DOHH2 (cell line): ENCODE results near the gene KRTAP9-7.

Source experiments
- H3F3A ChIP-seq: fragments of 200-600 bp; sonication (generic), shearing (Covaris generic); 2 replicates; pipeline ENCODE4 v1.6.0; 2016; ENCODE audit warnings: antibody characterized with exemption, mild to moderate bottlenecking; ENCODE audit not compliant: control insufficient read depth, insufficient read depth
- H3K27ac ChIP-seq: fragments of 200-600 bp; sonication (generic); 2 replicates; pipeline ENCODE4 v1.5.1; 2014; ENCODE audit warnings: low read depth, mild to moderate bottlenecking, low read length, moderate library complexity
- H3K27me3 ChIP-seq: fragments of 200-600 bp; sonication (generic); 2 replicates; pipeline ENCODE4 v1.6.1; 2014; ENCODE audit warnings: mild to moderate bottlenecking, low read length, mixed read lengths; ENCODE audit not compliant: control insufficient read depth
- H3K36me3 ChIP-seq: fragments of 200-600 bp; sonication (generic); 2 replicates; pipeline ENCODE4 v1.6.1; 2014; ENCODE audit warnings: mild to moderate bottlenecking, low read length, moderate library complexity, mixed read lengths; ENCODE audit not compliant: control insufficient read depth
- H3K4me1 ChIP-seq: fragments of 200-600 bp; sonication (generic); 2 replicates; pipeline ENCODE4 v1.6.1; 2014; ENCODE audit warnings: mild to moderate bottlenecking, low read length, mixed read lengths; ENCODE audit not compliant: control insufficient read depth
- H3K4me2 ChIP-seq: fragments of 200-600 bp; sonication (generic); 2 replicates; pipeline ENCODE4 v1.6.0; 2014; ENCODE audit warnings: mild to moderate bottlenecking, low read length, moderate library complexity
- H3K4me3 ChIP-seq: fragments of 200-600 bp; sonication (generic); 2 replicates; pipeline ENCODE4 v1.5.1; 2014; ENCODE audit warnings: mild to moderate bottlenecking, low read length, mixed read lengths
- H3K79me2 ChIP-seq: fragments of 200-600 bp; sonication (generic); 2 replicates; pipeline ENCODE4 v1.6.1; 2014; ENCODE audit warnings: mild to moderate bottlenecking, low read length, mixed read lengths; ENCODE audit not compliant: control insufficient read depth
- H3K9me2 ChIP-seq: fragments of 200-600 bp; sonication (generic); replicated peaks from 2 replicates; pipeline ENCODE4 v1.6.1; 2014; ENCODE audit warnings: mild to moderate bottlenecking, low read length, mixed read lengths; ENCODE audit not compliant: control insufficient read depth
- H3K9me3 ChIP-seq: fragments of 200-600 bp; sonication (generic); 2 replicates; pipeline ENCODE4 v1.6.1; 2014; ENCODE audit warnings: antibody characterized with exemption, low read length, mixed read lengths; ENCODE audit not compliant: control insufficient read depth, insufficient read depth
- H4K20me1 ChIP-seq: fragments of 200-600 bp; sonication (generic); 2 replicates; pipeline ENCODE4 v1.6.0; 2014; ENCODE audit warnings: low read depth, mild to moderate bottlenecking, antibody characterized with exemption, low read length, moderate library complexity; ENCODE audit not compliant: control insufficient read depth, insufficient read depth
- EZH2phosphoT487 ChIP-seq: fragments of 200-600 bp; sonication (generic); IDR thresholded peaks from 2 replicates; pipeline ENCODE4 v1.6.1; 2017; ENCODE audit warnings: borderline replicate concordance, mild to moderate bottlenecking, antibody characterized with exemption, low read length, moderate library complexity, mixed read lengths
- TF ChIP-seq, protein P1 (sequence below): fragments of 200-600 bp; sonication (generic); IDR thresholded peaks from one replicate; pipeline ENCODE4 v1.5.1; 2014; ENCODE audit warnings: antibody characterized with exemption, mild to moderate bottlenecking, low read depth, low read length; ENCODE audit not compliant: poor library complexity, severe bottlenecking

Gene KRTAP9-7

GRCh38 chr17:41301916-41302901 lies 26.7 kb downstream of the KRTAP9-7 start, which contains the start of gene KRTAP29-1:
TSS of gene KRTAP29-1 (minus strand) at chr17:41302851. CDS start at chr17:41302851, 0 bp downstream.
- H3K4me1 ChIP-seq: peaks cover 39% of the 10 kb centered on the region
- H3K27me3 ChIP-seq: no peaks in the 10 kb centered on the region
- H3K36me3 ChIP-seq: no peaks in the 10 kb centered on the region
- TF ChIP-seq, protein P1, sequence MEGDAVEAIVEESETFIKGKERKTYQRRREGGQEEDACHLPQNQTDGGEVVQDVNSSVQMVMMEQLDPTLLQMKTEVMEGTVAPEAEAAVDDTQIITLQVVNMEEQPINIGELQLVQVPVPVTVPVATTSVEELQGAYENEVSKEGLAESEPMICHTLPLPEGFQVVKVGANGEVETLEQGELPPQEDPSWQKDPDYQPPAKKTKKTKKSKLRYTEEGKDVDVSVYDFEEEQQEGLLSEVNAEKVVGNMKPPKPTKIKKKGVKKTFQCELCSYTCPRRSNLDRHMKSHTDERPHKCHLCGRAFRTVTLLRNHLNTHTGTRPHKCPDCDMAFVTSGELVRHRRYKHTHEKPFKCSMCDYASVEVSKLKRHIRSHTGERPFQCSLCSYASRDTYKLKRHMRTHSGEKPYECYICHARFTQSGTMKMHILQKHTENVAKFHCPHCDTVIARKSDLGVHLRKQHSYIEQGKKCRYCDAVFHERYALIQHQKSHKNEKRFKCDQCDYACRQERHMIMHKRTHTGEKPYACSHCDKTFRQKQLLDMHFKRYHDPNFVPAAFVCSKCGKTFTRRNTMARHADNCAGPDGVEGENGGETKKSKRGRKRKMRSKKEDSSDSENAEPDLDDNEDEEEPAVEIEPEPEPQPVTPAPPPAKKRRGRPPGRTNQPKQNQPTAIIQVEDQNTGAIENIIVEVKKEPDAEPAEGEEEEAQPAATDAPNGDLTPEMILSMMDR: no peak
- TF ChIP-seq EZH2phosphoT487: no peak
- H3K4me2 ChIP-seq: peak within 1 kb of the TSS; percentile 20; the same call in 1 of the 2 replicates
- H3K9me2 ChIP-seq: no peaks in the 10 kb centered on the region
- no peaks in the 10 kb centered on the region for H3K9me3 ChIP-seq
- no peaks in the 10 kb centered on the region for H4K20me1 ChIP-seq
- H3K4me3 ChIP-seq: no peak within 1 kb of the TSS
- H3K79me2 ChIP-seq: no peaks in the 10 kb centered on the region
- H3K27ac ChIP-seq: no peak within 1 kb of the TSS
- H3F3A ChIP-seq: no peaks in the 10 kb centered on the region

DNA sequence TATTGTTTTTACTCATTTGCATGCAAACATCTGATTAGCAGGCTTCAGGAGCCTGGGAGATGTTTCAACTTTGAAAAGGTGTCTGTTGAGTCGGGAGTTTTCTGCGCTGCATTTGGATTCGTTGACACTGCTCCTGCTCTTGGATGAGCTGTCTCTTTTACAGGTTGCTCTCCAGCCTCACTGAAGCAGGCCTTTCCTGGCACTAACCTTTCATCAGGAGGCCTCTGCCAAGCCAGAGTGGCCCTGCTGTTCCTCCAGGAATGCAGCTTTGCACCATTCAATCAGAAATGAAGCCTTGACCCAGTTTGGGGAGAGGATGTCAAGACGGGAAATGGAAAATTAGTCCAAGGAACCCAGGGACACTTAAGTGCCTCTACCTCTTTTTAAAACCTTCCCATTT lies 27.5 kb downstream of the KRTAP9-7 start:
- H3K4me2 ChIP-seq: no peak overlapping the region
- peaks cover 4% of the 10 kb centered on the region; the same call in 1 of the 2 replicates for H4K20me1 ChIP-seq
- H3K9me3 ChIP-seq: no peaks in the 10 kb centered on the region
- H3K9me2 ChIP-seq: no peaks in the 10 kb centered on the region
- no peak overlapping the region for H3K4me3 ChIP-seq
- no peaks in the 10 kb centered on the region for H3K27me3 ChIP-seq
- H3K79me2 ChIP-seq: no peaks in the 10 kb centered on the region
- no peaks in the 10 kb centered on the region for H3K36me3 ChIP-seq
- no peak overlapping the region for H3K27ac ChIP-seq
- no peak for TF ChIP-seq EZH2phosphoT487
- TF ChIP-seq, protein P1: no peak
- peaks cover 6% of the 10 kb centered on the region; the same call in 1 of the 2 replicates for H3F3A ChIP-seq
- peaks cover 47% of the 10 kb centered on the region for H3K4me1 ChIP-seq

DNA sequence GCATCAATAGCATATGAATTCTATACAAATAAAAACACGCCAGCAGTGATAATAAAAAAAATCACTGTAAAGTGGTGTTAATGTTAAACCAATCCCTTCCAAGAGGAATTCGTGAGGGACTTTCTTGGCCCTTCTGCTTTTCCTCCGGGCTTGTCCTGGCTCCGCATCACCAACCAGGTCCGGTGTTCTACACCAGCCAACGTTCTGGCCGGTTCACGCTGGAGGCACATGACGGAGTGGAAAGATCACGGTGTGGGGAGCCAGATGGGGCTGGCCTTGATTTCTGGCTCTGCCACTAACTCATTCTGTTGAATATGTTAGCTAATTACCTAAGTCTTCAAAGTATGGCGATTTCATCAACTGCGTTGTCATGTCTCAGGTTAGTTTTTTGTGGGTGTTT lies 28.6 kb downstream of the KRTAP9-7 start:
- Histone ChIP-seq H3K4me2 (no peak overlapping the region), H3K9me3 (no peaks in the 10 kb centered on the region), H3K4me1 (peaks cover 49% of the 10 kb centered on the region), H4K20me1 (peaks cover 4% of the 10 kb centered on the region; the same call in 1 of the 2 replicates), H3K27ac (no peak overlapping the region), H3K79me2 (no peaks in the 10 kb centered on the region), H3K27me3 (no peaks in the 10 kb centered on the region), H3F3A (peaks cover 14% of the 10 kb centered on the region), H3K4me3 (no peak overlapping the region), H3K9me2 (no peaks in the 10 kb centered on the region), H3K36me3 (no peaks in the 10 kb centered on the region)
- TF ChIP-seq EZH2phosphoT487: no peak
- TF ChIP-seq, protein P1: no peak
